GM18858 (cell line): ENCODE measurements around the gene EMP2.
"Not testable (repeated sequence)": the region's sequence is repeated elsewhere in the genome, so short reads cannot be mapped to it uniquely, and the experiment has no call there.

ENCODE experiments used
- ATAC-seq: cut with Tn5 transposase; IDR thresholded peaks from one replicate; pipeline ENCODE4 v1.9.1; 2021; ENCODE audit not compliant: unreplicated experiment

Gene EMP2

GRCh38 chr16:10525214-10525825, 55.1 kb downstream of the EMP2 start:
- no peak for ATAC-seq

- ATAC-seq = no peak
Observed at GRCh38 chr16:10522966-10523365, 57.4 kb downstream of the EMP2 start.

GRCh38 chr16:10521681-10522274, 58.6 kb downstream of the EMP2 start:
- ATAC-seq = no peak

- ATAC-seq = no peak
Observed at GRCh38 chr16:10520869-10521578, 59.4 kb downstream of the EMP2 start.

GRCh38 chr16:10519929-10520868, 60.2 kb downstream of the EMP2 start:
- no peak for ATAC-seq

- no peak for ATAC-seq
Observed at GRCh38 chr16:10519297-10519696, 61.1 kb downstream of the EMP2 start.

GRCh38 chr16:10518479-10519041, 61.8 kb downstream of the EMP2 start:
- no peak for ATAC-seq

GRCh38 chr16:10517868-10518267, 62.5 kb downstream of the EMP2 start:
- no peak for ATAC-seq

GRCh38 chr16:10514369-10515055, 65.9 kb downstream of the EMP2 start:
- ATAC-seq = no peak

- no peak for ATAC-seq
Observed at GRCh38 chr16:10511829-10512228, 68.6 kb downstream of the EMP2 start.

GRCh38 chr16:10510279-10510678, 70.1 kb downstream of the EMP2 start:
- no peak for ATAC-seq

GRCh38 chr16:10509534-10510025, 70.8 kb downstream of the EMP2 start:
- no peak for ATAC-seq

GRCh38 chr16:10505286-10505685, 75.1 kb downstream of the EMP2 start:
- ATAC-seq = not testable (repeated sequence)

- no peak for ATAC-seq
Observed at GRCh38 chr16:10504404-10504885, 76.0 kb downstream of the EMP2 start.

GRCh38 chr16:10502776-10503175, 77.6 kb downstream of the EMP2 start:
- no peak for ATAC-seq

- no peak for ATAC-seq
Observed at GRCh38 chr16:10501016-10501607, 79.3 kb downstream of the EMP2 start.

- ATAC-seq = no peak
Observed at GRCh38 chr16:10500582-10500981, 79.8 kb downstream of the EMP2 start.

GRCh38 chr16:10497132-10498101, 83.0 kb downstream of the EMP2 start:
- no peak for ATAC-seq

- no peak for ATAC-seq
Observed at GRCh38 chr16:10495031-10495345, 85.4 kb downstream of the EMP2 start.
